Brain microvascular endothelial cell (primary cell): ENCODE measurements around the gene NUTM2B.
"Not testable (repeated sequence)": the region's sequence is repeated elsewhere in the genome, so short reads cannot be mapped to it uniquely, and the experiment has no call there.

Experiments used
- DNase-seq: peaks from one replicate; pipeline ENCODE4 v3.0.0-alpha.2; 2020
- H3K27ac ChIP-seq: fragments of 250-450 bp; sonication (Bioruptor Pico); 2 replicates; pipeline ENCODE4 v1.5.1; 2020; ENCODE audit warnings: mild to moderate bottlenecking, moderate library complexity
- H3K27me3 ChIP-seq: fragments of 250-450 bp; sonication (Bioruptor Pico); replicated peaks from 2 replicates; pipeline ENCODE4 v1.5.1; 2020; ENCODE audit warnings: mild to moderate bottlenecking
- H3K36me3 ChIP-seq: fragments of 250-450 bp; sonication (Bioruptor Pico); replicated peaks from 2 replicates; pipeline ENCODE4 v1.5.1; 2020; ENCODE audit warnings: mild to moderate bottlenecking
- H3K4me3 ChIP-seq: 2 replicates; pipeline ENCODE4 v1.5.1; 2011; ENCODE audit warnings: low read depth, mild to moderate bottlenecking, control low read depth, low read length, moderate library complexity
- in situ Hi-C: cut with HindIII; loops from 2 replicates; pipeline ENCODE4 v1.10.0; 2017; ENCODE audit warnings: low sequenced_read_pairs, low pct_ligation_motif_present
- TF ChIP-seq, protein P1 (sequence below): IDR thresholded peaks from 2 replicates; pipeline ENCODE4 v1.5.1; 2011; ENCODE audit warnings: low read depth, mild to moderate bottlenecking, moderate library complexity, low read length, control low read depth, inconsistent platforms; ENCODE audit errors: missing control alignments

NUTM2B gene

GRCh38 chr10:79702927-79703326, at the start of gene NUTM2B:
NUTM2B (plus strand) TSS chr10:79703227; CDS start chr10:79703610, 383 bp downstream.
- H3K27me3 ChIP-seq, H3K27ac ChIP-seq, H3K36me3 ChIP-seq, in situ Hi-C loops, H3K4me3 ChIP-seq, DNase-seq: not testable (repeated sequence)

- H3K4me3 ChIP-seq, DNase-seq, H3K27ac ChIP-seq, H3K36me3 ChIP-seq, in situ Hi-C loops, H3K27me3 ChIP-seq: not testable (repeated sequence)
Observed at GRCh38 chr10:79663287-79663686, 39.7 kb upstream of the NUTM2B start.

DNA sequence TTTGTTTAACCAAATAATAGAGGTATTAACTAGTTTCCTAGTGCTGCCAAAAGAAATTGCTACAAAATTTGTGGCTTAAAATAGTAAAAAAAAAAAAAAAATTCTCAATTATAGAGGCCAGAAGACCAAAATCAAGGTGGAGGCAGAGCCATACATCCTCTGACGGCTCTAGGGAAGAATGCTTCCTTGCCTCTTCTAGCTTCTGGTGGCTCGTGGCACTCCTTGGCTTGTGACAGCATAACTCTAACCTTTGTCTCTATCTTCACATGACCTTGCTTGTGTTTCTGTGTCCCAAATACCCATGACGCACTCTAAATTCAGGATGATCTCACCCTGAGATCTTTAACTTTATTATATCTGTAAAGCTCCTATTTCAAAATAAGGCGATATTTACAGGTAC, 38.3 kb upstream of the NUTM2B start:
- in situ Hi-C loops, H3K27ac ChIP-seq, H3K27me3 ChIP-seq, H3K36me3 ChIP-seq, DNase-seq, H3K4me3 ChIP-seq: not testable (repeated sequence)

DNA sequence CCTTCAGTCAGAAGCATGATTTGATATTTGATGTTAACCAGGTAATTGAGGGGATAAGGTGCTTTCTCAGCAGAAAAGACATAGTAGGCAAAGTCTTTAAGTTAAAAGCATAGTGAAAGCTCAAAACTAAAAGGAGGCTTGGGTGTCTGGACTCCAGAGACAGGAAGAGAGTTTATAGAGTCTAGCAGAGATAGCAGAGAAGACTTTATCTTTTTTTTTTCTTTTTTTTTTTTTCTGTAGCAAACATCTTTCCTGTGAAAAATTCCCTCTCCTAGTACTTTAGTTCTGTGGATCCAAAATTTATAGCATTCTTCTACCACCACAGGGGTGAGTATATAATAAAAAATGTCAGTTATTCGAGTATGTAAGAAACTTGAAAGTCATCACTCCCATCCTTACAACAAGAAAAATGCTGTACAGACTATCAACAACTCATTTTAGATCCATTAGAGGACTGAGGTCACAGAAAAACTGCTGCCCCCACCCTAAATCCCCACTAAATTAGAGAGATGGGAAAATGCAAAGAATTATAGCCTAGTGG, 33.7 kb upstream of the NUTM2B start:
- in situ Hi-C loops, H3K4me3 ChIP-seq, H3K27me3 ChIP-seq, H3K36me3 ChIP-seq, H3K27ac ChIP-seq, DNase-seq: not testable (repeated sequence)

DNA sequence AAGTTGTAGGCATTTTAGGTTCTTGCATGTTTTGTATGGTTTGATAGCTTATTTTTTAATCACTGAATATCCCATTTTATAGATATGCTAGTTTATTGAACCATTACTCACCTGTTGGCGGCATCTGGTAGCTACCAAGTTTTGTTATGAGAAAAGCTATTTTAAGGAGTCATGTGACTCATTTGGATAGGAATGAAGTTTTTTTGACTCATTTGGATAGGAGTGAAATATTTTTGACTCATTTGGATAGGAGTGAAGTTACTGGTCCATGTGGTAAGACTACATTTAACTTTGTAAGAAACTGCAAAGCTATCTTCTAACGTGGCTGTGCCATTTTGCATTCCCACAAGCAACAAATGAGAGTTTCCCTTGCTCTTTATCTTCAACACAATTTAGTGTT, 28.1 kb upstream of the NUTM2B start:
- H3K4me3 ChIP-seq, H3K27ac ChIP-seq, in situ Hi-C loops, H3K27me3 ChIP-seq, H3K36me3 ChIP-seq, DNase-seq: not testable (repeated sequence)

- H3K27me3 ChIP-seq, H3K36me3 ChIP-seq, H3K27ac ChIP-seq, DNase-seq, H3K4me3 ChIP-seq, in situ Hi-C loops: not testable (repeated sequence)
Observed at GRCh38 chr10:79683026-79683883, 19.8 kb upstream of the NUTM2B start.

- H3K27ac ChIP-seq, in situ Hi-C loops, H3K4me3 ChIP-seq, H3K27me3 ChIP-seq, DNase-seq, H3K36me3 ChIP-seq: not testable (repeated sequence)
Observed at GRCh38 chr10:79683884-79684720, 18.9 kb upstream of the NUTM2B start.

DNA sequence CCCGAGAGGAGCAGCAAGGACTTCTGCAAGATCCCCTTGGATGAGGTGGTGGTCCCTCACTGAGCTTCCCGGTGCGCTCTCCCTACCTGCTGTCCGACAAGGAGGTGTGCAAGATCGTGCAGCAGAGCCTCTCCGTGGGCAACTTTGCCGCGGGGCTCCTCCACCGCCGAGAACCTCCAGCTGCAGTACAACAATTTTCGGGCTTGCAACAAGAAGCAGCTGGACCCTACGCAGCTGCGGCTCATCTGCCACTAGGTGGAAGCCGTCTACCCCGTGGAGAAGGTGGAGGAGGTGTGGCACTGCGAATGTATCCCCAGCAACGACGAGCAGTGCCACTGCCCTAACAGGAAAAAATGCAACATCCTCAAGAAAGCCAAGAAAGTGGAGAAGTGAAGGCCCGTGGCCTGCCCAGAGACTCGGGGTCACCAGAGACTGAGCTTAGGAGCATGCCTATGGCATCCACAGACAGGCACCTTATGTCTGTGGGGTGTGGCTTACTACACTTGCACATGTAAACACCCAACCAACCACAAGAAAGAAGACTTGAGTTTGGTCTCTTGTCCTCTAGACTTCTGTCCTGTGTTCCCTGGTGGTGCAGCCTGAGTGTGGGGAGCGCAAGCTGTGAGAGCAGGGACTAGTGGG, 17.9 kb upstream of the NUTM2B start:
- TF ChIP-seq, protein P1, sequence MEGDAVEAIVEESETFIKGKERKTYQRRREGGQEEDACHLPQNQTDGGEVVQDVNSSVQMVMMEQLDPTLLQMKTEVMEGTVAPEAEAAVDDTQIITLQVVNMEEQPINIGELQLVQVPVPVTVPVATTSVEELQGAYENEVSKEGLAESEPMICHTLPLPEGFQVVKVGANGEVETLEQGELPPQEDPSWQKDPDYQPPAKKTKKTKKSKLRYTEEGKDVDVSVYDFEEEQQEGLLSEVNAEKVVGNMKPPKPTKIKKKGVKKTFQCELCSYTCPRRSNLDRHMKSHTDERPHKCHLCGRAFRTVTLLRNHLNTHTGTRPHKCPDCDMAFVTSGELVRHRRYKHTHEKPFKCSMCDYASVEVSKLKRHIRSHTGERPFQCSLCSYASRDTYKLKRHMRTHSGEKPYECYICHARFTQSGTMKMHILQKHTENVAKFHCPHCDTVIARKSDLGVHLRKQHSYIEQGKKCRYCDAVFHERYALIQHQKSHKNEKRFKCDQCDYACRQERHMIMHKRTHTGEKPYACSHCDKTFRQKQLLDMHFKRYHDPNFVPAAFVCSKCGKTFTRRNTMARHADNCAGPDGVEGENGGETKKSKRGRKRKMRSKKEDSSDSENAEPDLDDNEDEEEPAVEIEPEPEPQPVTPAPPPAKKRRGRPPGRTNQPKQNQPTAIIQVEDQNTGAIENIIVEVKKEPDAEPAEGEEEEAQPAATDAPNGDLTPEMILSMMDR = peak; percentile 21
- DNase-seq = peak; percentile 30
- H3K4me3 ChIP-seq = not testable (repeated sequence)

GRCh38 chr10:79686595-79686994, 16.4 kb upstream of the NUTM2B start:
- H3K36me3 ChIP-seq, H3K27me3 ChIP-seq, H3K4me3 ChIP-seq, in situ Hi-C loops, H3K27ac ChIP-seq, DNase-seq: not testable (repeated sequence)

More for the DNA sequence above, 17.9 kb upstream of the NUTM2B start:
- in situ Hi-C loops, H3K36me3 ChIP-seq, H3K27ac ChIP-seq, H3K27me3 ChIP-seq: not testable (repeated sequence)

- in situ Hi-C loops, H3K4me3 ChIP-seq, H3K27me3 ChIP-seq, DNase-seq, H3K27ac ChIP-seq, H3K36me3 ChIP-seq: not testable (repeated sequence)
Observed at GRCh38 chr10:79687406-79688150, 15.4 kb upstream of the NUTM2B start.

DNA sequence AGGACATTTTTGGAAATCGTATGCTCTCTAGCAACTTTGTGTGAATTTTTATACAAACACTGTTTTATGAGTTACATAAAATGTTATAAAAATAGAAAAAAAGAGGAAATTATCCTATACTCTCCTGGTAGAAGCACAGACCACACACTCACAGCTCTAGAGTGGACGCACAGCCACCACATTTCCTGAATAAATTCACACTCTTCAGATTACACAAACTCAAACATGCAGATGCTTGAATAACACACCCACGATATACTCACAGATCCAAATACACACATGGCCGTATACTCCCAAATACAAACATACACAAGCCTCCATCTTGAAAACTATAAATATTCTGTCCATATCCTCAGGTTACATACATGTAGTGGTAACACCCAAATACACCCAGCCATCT, 14.2 kb upstream of the NUTM2B start:
- H3K36me3 ChIP-seq, H3K4me3 ChIP-seq, DNase-seq, H3K27ac ChIP-seq, H3K27me3 ChIP-seq, in situ Hi-C loops: not testable (repeated sequence)

GRCh38 chr10:79696596-79696995, 6.4 kb upstream of the NUTM2B start:
- H3K4me3 ChIP-seq, H3K27me3 ChIP-seq, H3K27ac ChIP-seq, in situ Hi-C loops, H3K36me3 ChIP-seq, DNase-seq: not testable (repeated sequence)
